GOT3 (cell line): ENCODE results near the gene CASP4.
"Not testable (repeated sequence)": the region's sequence is repeated elsewhere in the genome, so short reads cannot be mapped to it uniquely, and the experiment has no call there.

Experiments
- DNase-seq: peaks from one replicate; lab custom pipeline; 2025; ENCODE audit warnings: mixed read lengths; lab: John Stamatoyannopoulos, UW

The CASP4 gene

DNA sequence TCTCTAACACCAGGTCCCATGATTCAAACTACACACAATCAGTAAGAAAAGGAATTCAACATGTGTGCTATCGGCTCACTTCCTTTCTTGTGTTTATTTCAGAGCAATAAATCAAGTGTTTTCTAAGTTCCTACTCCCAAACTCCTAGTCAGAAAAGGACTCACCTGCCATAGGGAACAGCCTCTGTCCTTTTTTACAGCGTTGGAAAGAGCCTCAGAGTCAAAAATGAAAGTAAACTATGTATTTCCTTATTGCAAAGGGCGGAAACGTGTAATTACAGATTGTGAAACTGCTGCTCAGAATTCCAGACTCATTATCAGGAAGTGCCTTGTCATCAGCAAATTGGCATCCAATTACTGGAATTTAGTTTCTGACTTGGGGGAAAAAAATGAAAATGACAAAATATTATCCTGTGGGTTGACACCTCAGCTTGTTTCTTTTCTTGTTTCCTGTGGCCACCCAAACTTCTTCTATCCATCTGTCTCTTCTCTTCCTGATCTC is at the start of gene CASP4:
Gene CASP4 (minus strand): TSS at position 220 of the 501 bp plus-strand sequence. CDS start 49 bp downstream, at position 171.
- no peak for DNase-seq

DNA sequence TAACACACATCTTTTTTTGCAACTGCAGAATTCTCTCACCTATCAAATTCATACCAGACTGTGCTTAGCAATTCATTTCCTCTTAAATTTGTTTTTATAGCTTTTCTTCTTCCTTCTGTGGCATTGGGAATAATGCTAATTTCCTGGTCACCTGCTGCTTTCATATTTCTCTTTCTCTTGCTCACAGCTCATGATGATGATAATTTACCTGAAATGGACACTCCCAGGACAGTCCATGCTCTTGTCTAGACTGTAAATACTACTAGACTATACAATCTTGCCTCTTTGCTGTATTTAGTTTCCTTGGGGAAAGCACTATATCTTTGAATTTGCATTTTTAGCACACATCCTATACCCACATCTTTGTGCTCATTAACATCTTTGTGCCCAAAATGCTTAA is 39.1 kb upstream of the CASP4 start:
- no peak for DNase-seq

DNA sequence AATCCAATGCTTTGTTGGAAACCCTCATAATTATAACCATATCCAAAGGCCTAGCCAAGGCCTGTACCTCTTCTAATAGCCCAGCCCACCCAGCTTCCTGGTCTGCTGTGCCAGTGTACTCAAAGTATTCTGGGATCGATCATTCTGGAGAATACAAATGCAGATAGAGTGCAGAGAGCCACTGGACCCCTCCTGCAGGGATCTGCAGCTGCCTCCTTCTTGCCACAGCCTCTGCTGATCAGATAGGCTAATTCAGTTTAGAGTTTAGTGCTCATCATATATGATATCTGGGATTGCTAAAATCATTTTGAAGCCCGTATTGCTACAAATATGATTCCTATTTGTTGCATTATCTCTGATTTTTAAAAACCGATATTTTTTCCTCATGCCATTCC is 37.1 kb upstream of the CASP4 start:
- DNase-seq: no peak

DNA sequence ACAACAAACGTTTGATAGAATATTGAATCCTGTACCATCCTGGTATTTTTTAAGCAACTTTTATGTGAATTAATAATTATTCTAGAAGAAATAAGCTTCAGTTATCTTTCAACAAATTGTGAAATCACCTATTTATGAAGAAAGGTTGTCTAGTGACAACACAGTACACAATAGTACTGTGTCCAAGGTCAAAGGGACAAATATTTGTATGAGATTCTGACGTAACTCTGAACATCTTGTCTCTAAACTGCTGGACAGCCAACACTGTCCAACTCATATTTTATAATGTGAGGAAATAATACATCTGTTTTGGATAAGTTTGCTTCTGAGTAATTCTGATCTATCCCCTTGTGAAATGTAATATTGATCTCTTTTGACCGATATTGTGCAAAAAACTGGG is 35.6 kb upstream of the CASP4 start:
- no peak for DNase-seq

DNA sequence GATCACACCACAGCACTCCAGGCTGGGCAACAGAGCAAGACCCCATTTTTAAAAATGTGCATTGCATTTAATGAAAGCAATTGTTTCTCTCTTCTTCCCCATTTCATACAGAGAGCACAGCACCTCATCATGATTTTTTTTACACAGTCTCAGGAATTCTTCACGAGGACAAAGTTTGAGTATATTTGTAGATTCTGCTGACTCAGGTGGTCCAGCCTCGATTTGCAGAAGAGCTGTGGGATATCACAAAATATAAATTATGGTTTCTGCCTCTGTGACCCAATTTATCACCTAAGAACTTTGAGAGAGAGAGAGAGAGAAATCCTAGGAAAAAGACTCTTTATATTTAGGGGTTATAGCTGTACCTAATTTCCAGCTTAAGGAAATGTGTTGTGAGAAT is 34.8 kb upstream of the CASP4 start:
- DNase-seq: no peak

DNA sequence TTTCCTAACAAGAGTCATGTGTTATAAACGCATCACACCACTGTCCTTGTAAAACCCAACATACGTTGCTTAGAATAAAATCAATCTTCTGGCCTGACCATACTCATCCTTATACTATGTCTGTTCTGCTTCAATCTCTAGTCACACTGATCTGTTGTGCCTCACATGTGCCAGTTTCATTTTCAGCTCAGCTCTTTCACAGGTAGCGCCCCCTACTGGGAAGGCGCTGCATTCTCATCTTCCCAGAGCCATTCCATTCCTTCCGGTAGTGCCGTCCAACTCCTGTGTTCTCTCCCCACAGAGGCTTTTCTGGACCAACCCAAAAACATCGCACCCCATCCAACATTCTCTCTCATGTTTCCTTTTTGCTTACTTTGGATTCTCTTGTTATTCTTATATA is 32.4 kb upstream of the CASP4 start:
- no peak for DNase-seq

DNA sequence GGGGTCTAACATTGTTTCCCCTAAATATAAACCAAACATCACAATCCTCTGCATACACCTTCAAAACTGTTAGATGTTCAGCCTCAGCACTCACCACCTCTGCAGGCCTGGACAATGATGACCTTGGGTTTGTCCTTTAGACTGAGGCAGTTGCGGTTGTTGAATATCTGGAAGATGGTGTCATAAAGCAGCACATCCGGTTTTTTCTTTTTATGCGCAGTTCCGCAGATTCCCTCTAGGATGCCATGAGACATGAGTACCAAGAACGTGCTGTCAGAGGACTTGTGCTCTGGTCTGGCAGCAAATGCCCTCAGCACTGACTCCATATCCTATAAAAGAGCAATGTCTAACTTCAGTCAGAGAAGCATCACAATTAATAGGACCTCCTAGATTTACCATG is 31.8 kb upstream of the CASP4 start:
- no peak for DNase-seq

DNA sequence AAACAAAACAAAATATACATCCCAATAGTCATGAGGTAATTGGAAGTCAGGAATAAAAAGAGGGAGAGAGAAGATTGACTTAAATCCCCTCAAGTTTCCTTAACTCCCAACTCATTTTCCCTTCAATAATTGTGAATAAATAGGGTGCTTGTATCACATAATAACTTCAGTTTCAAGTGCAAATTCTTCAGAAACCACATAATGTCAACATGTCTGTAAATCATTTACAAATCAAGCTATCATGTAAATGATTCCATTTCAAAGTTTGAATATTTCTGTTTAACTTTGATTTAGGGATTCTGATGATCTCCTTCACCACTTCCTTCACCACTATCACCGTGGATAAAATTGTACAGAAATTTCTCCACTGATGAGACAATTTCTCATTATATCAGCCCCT is 31.3 kb upstream of the CASP4 start:
- DNase-seq: no peak

DNA sequence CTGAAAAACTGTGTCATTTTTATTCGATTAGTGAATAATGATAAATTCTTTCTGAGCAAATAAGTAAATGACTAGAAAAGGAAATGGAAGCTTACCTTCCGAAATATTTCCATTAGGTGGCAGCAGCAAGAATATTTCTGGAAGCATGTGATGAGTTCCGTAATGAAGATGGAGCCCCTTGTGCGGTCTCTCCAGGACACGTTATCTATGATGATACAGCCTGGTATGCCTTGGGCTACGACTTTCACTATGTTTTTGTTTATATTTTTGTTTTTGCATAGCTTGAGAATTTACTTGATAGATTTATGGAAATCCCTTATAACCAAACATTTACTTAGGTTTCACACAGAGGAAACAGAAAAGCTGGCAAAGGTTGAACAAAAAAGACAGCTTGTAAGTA is 28.9 kb upstream of the CASP4 start:
- DNase-seq: no peak

DNA sequence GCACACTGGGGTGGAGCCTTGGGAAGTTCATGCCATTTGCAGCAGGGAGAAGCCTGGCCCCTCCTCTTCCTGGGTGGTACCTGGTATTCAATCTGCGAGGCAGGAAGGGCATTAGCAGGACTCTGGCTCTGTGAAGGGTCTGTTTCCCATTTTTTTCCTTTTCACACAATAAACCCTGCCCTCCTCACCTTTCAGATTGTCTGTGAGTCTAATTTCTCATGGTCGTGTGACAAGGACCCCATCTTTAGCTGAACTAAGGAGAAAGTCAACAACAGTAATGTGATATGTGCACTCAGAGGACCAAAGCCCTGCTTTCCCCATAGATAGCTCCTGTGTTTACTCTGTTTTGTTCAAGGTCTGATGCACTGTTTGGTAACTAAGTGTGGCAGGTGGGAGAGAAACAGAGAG is 26.6 kb upstream of the CASP4 start:
- DNase-seq: no peak

DNA sequence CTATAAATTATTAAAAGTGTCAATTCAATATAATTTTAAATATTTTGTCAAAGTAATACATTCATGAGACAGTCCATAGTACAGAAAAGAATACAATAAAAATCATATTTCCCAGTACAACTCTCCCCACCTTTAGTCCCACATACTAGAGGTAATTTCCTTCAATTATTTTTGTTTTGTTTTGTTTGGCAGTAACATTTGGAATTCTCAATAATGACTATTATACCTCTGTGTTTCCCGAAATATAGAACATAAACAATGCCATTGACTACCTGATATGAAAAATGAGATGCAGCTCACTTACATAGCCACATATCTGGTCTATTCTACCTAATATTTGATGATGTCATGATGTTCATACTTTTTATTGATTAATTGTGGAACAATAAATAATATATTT is 24.4 kb upstream of the CASP4 start:
- no peak for DNase-seq

DNA sequence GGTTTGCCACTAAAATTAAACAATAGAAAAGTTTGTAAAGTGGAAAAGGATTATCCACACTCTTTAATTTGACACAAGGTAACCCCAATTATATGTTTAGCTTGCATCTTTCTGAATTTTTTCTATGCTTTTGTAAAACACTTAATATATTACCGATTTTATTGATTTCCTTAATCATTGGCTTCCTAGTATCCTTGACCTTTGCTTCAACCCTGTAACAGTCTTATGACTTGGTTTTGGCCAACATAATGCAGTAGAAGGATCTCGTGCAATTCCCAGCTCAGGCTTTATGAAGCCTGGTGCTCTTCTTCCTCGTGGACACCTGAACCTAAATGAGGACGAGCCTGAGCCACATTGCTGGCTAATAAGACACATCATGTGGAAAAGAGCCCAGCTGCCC is 23.6 kb upstream of the CASP4 start:
- DNase-seq: no peak

DNA sequence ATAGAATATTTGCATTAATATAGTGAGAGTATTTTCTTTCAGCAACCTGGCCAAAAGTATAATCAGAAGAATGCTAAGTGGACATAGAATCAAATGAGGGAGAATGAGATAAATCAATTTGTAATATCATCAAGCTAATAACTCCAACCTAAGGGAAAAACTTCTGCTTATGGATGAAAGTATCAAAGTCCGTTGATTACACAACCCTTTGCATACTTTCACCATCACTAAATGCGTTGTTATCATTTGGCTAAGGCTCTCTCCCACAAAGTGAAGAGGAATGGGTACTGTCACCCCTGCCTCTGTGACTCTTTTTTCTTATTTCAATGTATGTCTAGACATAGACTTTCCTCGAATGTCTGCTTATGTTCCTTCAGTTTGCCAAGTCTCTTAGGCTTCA is 16.4 kb upstream of the CASP4 start:
- no peak for DNase-seq

DNA sequence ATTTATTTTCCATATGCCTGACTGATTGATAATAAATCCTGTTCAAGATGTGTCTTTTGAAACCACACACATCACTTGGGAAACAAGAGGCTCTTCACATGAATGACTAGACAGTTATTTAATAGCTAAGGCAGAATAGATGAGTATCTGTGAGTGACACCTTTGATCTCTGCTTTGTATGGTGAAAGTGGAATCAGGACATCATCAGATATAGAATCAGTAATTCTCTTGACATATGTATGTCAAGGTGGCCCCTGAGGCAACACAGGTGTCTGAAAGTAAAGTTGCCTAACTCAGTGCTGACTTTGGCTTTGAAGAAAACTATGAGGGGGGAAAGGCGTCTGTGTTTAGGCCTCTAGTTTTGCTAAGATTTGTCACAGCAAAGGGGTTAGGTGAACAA is 11.5 kb upstream of the CASP4 start:
- no peak for DNase-seq

DNA sequence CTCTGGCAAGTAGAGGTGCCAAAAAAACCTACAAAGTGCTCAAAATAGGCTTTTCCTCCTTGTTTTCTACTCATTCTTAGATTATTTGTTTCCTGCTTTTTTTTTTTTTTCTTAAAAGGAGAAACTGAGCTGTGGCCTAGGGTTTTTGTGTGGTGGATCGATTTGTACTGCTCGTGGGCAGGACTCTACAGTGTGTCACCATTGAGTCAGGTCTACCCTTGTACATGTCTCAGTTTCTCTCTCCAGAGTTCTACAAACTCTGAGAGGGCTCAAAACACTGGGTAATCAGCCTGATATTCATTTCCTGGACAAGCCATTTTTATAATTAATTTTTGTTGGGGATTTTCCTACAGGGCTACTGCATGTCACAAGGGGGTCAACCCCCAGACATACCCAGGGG is 5.2 kb upstream of the CASP4 start:
- no peak for DNase-seq

DNA sequence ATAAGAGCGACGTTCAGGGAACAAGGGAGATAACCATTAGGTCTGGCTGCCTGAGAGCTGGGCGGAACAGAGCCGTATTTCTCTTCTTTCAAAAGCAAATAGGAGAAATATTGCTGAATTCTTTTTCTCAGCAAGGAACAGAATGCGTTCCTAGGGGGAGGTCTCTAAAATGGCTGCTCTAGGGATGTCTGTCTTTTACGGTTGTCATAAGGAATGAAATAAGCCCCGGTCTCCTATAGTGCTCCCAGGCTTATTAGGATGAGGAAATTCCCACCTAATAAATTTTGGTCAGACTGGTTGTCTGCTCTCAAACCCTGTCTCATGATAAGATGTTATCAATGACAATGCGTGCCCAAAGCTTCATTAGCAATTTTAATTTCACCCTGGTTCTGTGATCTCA is 4.5 kb upstream of the CASP4 start:
- not testable (repeated sequence) for DNase-seq

DNA sequence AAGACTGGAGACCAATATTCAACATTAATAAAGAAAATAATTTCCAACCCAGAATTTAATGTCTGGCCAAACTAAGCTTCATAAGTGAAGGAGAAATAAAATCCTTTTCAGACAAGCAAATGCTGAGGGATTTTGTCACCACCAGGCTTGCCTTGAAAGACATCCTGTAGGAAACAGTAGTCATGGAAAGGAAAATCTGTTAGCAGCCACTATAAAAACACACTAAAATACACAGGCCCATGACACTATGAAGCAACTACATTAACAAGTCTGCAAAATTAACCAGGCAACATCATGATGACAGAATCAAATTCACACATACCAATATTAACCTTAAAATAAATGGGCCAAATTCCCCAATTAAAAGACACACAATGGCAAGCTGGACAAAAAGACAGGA is 2.4 kb upstream of the CASP4 start:
- DNase-seq: no peak

DNA sequence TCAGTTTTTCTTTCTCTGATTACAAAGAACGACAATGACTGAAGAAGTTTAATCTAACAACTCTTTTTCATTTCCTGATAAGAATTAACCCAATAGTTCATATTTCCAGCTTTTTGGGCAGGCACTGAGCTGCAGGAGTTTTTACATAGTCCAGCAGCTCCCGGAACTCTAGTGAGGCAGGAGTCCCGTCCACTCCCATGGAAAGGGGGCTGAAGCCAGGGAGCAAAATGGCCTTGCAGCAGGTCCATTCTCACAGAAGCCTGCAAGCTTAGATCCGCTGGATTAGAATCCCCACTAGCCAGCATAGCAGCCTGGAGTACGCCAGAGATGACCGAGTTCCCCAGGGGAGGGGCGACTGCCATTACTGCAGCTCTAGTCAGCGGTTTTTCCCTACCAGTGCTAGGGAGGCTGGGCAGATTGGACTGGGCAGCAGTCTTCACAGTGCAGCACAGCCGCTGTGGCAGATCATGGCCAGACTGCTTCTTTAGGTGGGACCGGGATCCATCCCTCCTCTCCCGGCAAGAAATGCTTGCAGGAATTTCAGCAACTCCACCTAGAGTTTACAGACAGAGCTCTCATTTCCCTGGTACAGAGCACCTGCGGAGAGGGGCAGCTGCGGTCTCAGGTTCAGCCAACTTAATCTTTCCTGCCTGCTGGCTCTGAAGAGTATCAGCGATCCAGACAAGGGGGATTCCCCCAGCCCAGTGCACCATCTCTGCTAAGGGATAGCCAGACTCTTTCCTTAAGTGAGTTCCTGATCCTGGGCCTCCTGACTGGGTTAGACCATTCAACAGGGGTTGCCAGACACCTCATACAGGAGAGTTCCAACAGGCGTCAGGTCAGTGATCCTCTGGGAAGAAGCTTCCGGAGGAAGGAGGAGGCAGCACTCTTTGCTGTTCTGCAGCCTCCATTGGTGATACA is 742 bp upstream of the CASP4 start:
- DNase-seq: peak; percentile 0

DNA sequence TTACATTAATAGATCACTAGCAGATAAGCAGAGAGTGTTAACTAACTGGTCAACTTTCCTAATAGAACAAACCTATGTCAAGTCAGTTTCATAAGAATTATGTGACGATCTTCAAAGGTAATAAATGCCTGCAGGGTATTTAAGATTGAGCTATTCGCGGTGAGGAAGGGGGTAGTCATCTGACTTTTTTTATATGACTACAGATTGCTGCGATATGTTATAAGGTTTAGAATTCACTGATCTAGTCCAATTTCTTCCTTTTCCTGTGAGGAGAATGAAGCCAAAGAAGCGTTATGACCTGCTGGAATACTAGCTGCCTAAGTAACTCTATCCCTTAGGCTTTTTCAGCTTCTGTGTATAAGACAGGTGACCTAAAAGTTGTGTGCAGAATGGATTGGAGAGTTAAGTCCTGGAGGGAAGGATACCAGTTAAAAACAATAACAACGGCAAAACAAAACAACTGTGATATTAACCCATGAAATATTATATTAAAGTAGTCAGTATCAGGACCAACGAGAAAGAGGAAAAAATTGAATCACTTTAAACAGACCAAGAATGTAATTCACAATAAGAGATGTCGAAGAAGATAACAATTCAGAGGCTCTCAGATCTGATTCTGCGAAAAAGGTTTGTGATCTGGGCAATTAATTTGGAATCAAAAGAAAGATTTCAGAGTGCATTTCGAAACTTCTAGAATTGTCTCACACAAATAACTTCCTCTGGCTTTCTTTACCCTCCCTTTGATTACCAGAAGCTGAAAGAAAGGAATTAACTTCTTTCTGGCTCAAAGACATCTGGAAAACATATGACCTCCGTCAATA is 630 bp downstream of the CASP4 start:
- DNase-seq: no peak

DNA sequence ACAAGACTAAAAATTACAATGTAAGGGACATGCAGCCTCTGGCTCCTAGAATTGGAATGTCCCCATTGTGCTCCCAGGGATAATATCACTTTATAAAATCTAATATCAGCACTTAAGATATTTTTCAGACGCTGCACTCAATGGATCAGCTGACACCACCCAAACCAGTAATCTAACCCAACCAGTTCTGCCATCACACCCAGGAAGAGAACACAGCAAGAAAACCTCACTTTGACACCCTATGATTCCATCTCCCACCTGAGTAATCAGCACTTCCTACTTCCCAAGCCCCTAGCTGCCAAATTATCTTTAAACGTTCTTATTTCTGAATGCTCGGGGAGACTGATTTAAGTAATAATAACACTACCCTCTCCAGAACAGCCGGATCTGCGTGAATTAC is 2.6 kb downstream of the CASP4 start:
- no peak for DNase-seq

DNA sequence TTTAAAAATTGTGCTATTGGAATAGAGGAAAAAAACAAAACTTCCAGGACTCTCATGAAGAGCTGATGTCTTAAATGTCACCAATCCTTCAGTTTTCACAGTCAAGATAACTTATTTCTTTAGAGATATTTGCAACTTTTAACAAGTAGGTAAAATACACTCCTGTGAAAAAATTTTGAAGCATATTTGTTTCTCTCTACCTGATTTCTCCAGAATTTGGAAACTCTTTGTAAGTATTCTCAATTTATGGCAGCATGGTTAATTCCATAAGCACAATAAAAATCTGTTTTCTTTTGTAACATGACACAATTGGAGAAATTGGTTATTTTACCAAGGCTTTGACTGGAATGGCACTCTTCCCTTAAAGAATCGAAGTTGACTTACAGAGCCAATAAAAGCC is 4.1 kb downstream of the CASP4 start:
- DNase-seq: no peak

DNA sequence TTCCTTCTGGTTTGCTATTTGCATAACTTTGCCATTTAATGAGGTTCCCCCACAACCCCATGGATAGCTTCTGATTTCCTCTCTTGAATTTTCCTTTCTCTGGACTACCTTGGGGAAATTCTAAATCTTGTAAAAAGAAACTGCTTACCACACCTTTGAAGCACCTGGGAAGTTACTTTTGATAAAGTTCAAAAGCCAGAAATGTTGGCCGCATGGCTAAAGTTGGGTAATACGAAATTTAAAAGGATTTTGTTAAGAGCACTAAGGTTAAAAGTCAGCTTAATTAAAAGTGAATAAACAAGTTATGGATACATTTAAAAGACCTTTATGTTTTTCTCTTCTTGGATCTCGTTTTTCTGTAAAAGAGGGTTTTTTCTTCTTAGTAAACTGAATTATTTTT is 5.5 kb downstream of the CASP4 start:
- DNase-seq: no peak

DNA sequence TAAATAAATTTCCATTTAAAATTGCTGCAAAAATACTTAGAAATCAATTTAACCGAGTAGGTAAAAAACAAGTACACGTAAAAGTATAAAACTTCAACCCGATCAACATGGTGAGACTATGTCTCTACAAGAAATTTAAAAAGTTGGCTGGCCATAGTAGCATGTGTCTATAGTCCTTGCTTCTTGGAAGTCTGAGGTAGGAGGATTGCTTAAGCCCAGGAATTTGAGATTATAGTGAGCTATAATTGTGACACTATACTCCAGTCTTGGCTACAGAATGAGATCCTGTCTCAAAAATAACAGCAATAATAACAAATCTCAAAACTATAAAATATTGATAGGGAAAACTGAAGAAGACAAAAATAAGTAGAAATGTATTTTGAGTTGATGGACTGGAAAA is 11.1 kb downstream of the CASP4 start:
- no peak for DNase-seq
